ENCODE measurements around the gene TUBB4A. TPM values are rescaled to one million over a fixed set of nuclear protein-coding genes. Genes with fewer than 3 reads are reported as not detected.

The TUBB4A gene
- total RNA-seq, 1 experiment from 2014 or later = not detected

DNA sequence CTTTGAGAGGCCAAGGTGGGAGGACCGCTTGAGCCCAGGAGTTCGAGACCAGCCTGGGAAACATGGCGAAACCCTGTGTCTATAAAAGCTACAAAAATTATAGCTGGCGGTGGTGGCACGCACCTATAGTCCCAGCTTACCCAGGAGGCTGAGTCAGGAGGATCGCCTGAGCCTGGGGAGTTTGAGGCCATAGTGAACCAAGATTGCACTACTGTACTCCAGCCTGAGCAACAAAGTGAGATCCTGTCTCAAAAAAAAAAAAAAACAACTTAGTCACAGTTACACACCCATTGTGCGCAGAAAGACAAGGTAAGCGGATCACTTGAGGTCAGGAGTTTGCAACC is 19.8 kb downstream of the TUBB4A start:
- no peak for TF ChIP-seq EZH2 (IDR thresholded peaks at IDR 0.05; ENCODE audit: low read depth)
- TF ChIP-seq, protein P1, sequence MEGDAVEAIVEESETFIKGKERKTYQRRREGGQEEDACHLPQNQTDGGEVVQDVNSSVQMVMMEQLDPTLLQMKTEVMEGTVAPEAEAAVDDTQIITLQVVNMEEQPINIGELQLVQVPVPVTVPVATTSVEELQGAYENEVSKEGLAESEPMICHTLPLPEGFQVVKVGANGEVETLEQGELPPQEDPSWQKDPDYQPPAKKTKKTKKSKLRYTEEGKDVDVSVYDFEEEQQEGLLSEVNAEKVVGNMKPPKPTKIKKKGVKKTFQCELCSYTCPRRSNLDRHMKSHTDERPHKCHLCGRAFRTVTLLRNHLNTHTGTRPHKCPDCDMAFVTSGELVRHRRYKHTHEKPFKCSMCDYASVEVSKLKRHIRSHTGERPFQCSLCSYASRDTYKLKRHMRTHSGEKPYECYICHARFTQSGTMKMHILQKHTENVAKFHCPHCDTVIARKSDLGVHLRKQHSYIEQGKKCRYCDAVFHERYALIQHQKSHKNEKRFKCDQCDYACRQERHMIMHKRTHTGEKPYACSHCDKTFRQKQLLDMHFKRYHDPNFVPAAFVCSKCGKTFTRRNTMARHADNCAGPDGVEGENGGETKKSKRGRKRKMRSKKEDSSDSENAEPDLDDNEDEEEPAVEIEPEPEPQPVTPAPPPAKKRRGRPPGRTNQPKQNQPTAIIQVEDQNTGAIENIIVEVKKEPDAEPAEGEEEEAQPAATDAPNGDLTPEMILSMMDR (conservative IDR thresholded peaks at IDR 0.05) = no peak; the same call in 1 of the 2 replicates
- intact Hi-C loops (cut with micrococcal nuclease; ENCODE audit: unreplicated experiment) = no loop called here
- CTCF ChIA-PET = no interaction called here
- Histone ChIP-seq H3K79me2 (ENCODE audit: low read depth) (no peaks in the 10 kb centered on the region), H3K4me2 (no peak overlapping the region), H3K9me3 (ENCODE audit: insufficient read depth, low read depth) (no peaks in the 10 kb centered on the region), H2AFZ (no peak overlapping the region), H3K27me3 (ENCODE audit: insufficient read depth, low read depth) (no peaks in the 10 kb centered on the region), H4K20me1 (ENCODE audit: insufficient read depth) (no peaks in the 10 kb centered on the region), H3K4me3 (no peak overlapping the region), H3K9me2 (ENCODE audit: insufficient read depth) (no peaks in the 10 kb centered on the region), H3K27ac (no peak overlapping the region), H3F3A (ENCODE audit: insufficient read depth, low read depth) (peaks cover 5% of the 10 kb centered on the region; the same call in 1 of the 2 replicates), H3K36me3 (ENCODE audit: low read depth) (no peaks in the 10 kb centered on the region), H3K4me1 (replicated peaks; ENCODE audit: insufficient read depth) (peaks cover 11% of the 10 kb centered on the region; the same call in 1 of the 2 replicates)
- BruUV-seq (replicated peaks) = no TSS peak
- POLR2A ChIA-PET (ENCODE audit: unreplicated experiment) = no interaction called here
- DNase-seq = no peak

DNA sequence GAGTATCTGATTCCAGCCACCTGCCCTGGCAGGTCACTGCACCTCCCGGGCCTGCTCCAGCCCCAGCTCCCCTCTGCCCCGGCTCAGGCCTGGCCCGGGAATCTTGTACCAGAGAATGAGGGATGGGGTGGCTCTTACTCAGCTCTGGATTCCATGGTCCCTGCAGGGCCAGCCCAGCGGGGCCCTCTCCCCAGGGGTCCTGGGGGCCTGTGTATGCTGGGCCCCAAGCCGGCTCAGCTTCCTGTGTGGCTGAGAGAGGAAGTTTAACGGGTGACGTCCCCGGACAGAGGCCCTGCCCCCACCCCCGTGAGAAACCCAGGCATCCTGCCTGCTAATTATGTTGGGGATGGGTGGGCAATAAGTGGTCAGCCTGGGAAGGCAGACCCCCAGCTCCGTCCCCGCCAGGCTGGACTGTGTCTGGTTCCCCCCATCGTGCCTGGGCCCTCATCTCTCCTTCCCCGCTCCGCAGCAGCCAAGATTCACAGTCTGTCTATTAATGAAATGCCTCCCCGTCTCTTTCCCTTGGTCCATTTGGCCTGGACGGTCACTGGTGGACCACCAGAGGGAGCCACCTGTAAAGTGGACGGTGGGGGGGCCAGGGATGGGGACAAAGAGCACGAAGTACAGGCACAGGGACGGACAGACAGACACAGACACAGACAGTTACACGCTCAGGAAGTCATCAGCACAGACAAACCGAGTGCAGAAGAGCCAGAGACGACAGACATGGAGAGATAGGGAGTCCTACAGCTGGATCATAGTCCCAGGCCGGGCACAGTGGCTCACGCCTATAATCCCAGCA is 20.4 kb downstream of the TUBB4A start, which contains the start of gene DENND1C:
TSS of gene DENND1C (minus strand) at position 247 of the 802 bp plus-strand sequence. CDS start at position 155, 92 bp downstream.
- ChIA-PET CTCF (interaction anchor here (0.7 kb wide), 1 partner anchor 482 kb away, joined by 6 read pairs; no protein-coding TSS in a partner anchor), POLR2A (ENCODE audit: unreplicated experiment) (interaction anchor here (0.6 kb wide), 1 partner anchor 132 kb away, joined by 19 read pairs; no protein-coding TSS in a partner anchor)
- H2AFZ ChIP-seq = no peak within 1 kb of the TSS
- H3K79me2 ChIP-seq (ENCODE audit: low read depth) = no peaks in the 10 kb centered on the region
- no peaks in the 10 kb centered on the region for H3K27me3 ChIP-seq (ENCODE audit: insufficient read depth, low read depth)
- BruUV-seq (replicated peaks) = no TSS peak
- H3K36me3 ChIP-seq (ENCODE audit: low read depth) = no peaks in the 10 kb centered on the region
- H3K27ac ChIP-seq = no peak within 1 kb of the TSS
- intact Hi-C loops (cut with micrococcal nuclease; ENCODE audit: unreplicated experiment) = no loop called here
- H3K9me2 ChIP-seq (ENCODE audit: insufficient read depth) = no peaks in the 10 kb centered on the region
- no peak for TF ChIP-seq EZH2 (IDR thresholded peaks at IDR 0.05; ENCODE audit: low read depth)
- TF ChIP-seq, protein P1 (conservative IDR thresholded peaks at IDR 0.05) = peak; percentile 57
- H4K20me1 ChIP-seq (ENCODE audit: insufficient read depth) = no peaks in the 10 kb centered on the region
- no peak within 1 kb of the TSS for H3K4me2 ChIP-seq
- H3F3A ChIP-seq (ENCODE audit: insufficient read depth, low read depth) = peaks cover 5% of the 10 kb centered on the region; the same call in 1 of the 2 replicates
- peaks cover 11% of the 10 kb centered on the region; the same call in 1 of the 2 replicates for H3K4me1 ChIP-seq (replicated peaks; ENCODE audit: insufficient read depth)
- no peaks in the 10 kb centered on the region for H3K9me3 ChIP-seq (ENCODE audit: insufficient read depth, low read depth)
- H3K4me3 ChIP-seq = no peak within 1 kb of the TSS
- no peak for DNase-seq

DNA sequence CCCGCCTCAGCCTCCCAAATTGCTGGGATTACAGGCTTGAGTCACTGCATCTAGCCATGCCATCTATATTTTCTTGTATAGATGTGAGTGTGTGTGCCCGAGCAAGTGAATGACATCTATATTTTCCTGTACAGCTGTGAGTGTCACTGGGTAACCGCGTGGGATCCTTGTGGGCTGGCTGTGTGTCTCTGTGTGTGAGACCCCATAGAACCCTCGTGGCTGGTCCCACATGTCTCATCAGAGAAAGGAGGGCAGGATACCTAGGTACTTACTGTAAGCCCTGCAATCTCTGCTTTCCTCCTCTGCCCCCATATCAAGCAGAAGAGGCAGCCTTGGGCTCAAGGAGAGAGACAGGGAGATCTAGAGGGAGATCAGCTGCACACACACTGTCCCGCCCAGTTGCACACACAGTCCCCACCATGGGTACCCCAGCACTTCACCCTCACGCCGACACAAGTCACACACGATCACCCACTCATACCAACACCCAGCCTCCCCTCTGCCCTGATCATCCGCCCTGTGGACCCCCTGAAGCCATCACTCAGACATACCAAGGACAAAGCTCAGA is 21.2 kb downstream of the TUBB4A start:
- DNase-seq = no peak
- H4K20me1 ChIP-seq (ENCODE audit: insufficient read depth) = no peaks in the 10 kb centered on the region
- TF ChIP-seq EZH2 (IDR thresholded peaks at IDR 0.05; ENCODE audit: low read depth) = no peak
- TF ChIP-seq, protein P1 (conservative IDR thresholded peaks at IDR 0.05) = no peak
- peaks cover 11% of the 10 kb centered on the region; the same call in 1 of the 2 replicates for H3K4me1 ChIP-seq (replicated peaks; ENCODE audit: insufficient read depth)
- H3K4me3 ChIP-seq = no peak overlapping the region
- H3F3A ChIP-seq (ENCODE audit: insufficient read depth, low read depth) = peaks cover 5% of the 10 kb centered on the region; the same call in 1 of the 2 replicates
- no peak overlapping the region for H3K27ac ChIP-seq
- no peak overlapping the region for H2AFZ ChIP-seq
- H3K4me2 ChIP-seq = no peak overlapping the region
- intact Hi-C loops (cut with micrococcal nuclease; ENCODE audit: unreplicated experiment) = no loop called here
- H3K36me3 ChIP-seq (ENCODE audit: low read depth) = no peaks in the 10 kb centered on the region
- H3K27me3 ChIP-seq (ENCODE audit: insufficient read depth, low read depth) = no peaks in the 10 kb centered on the region
- H3K9me3 ChIP-seq (ENCODE audit: insufficient read depth, low read depth) = no peaks in the 10 kb centered on the region
- BruUV-seq (replicated peaks) = no TSS peak
- ChIA-PET POLR2A (ENCODE audit: unreplicated experiment) (interaction anchor here (0.6 kb wide), 1 partner anchor 133 kb away, joined by 19 read pairs; no protein-coding TSS in a partner anchor), CTCF (interaction anchor here (0.7 kb wide), 1 partner anchor 481 kb away, joined by 6 read pairs; no protein-coding TSS in a partner anchor)
- no peaks in the 10 kb centered on the region for H3K79me2 ChIP-seq (ENCODE audit: low read depth)
- H3K9me2 ChIP-seq (ENCODE audit: insufficient read depth) = no peaks in the 10 kb centered on the region
